MM.1S (cell line): ENCODE data around the gene GLB1L3.
"Not testable (repeated sequence)": the region's sequence is repeated elsewhere in the genome, so short reads cannot be mapped to it uniquely, and the experiment has no call there.

Experiments
- CTCF ChIP-seq: fragments of 300-600 bp; sonication (generic); IDR thresholded peaks from 2 replicates; pipeline ENCODE4 v1.5.1; 2016; ENCODE audit warnings: antibody characterized with exemption, low read length, mixed read lengths
- EZH2 ChIP-seq: fragments of 300-600 bp; sonication (generic); optimal IDR thresholded peaks from 2 replicates; pipeline ENCODE3; 2017; ENCODE audit warnings: low read depth, mild to moderate bottlenecking, antibody characterized with exemption, low read length, mixed read lengths

- not testable (repeated sequence) for TF ChIP-seq CTCF, EZH2
These were observed 21.0 kb upstream of the GLB1L3 start for GRCh38 chr11:134255184-134255561.
